Hepatocyte (in vitro differentiated cells): ENCODE data around the gene DPP9. TPM values are rescaled to one million over a fixed set of nuclear protein-coding genes. Genes with fewer than 3 reads are reported as not detected.
"Not testable (repeated sequence)": the region's sequence is repeated elsewhere in the genome, so short reads cannot be mapped to it uniquely, and the experiment has no call there.

Source experiments
- DNase-seq: peaks from one replicate; pipeline ENCODE4 v3.0.0-alpha.2; 2016; ENCODE audit warnings: low spot score
- H2AFZ ChIP-seq: fragments of 200-600 bp; sonication (generic); 2 replicates; pipeline ENCODE4 v1.6.0; 2016; ENCODE audit warnings: antibody characterized with exemption, mild to moderate bottlenecking
- H3K27ac ChIP-seq: fragments of 200-600 bp; sonication (generic); 2 replicates; pipeline ENCODE4 v1.5.1; 2016; ENCODE audit warnings: mild to moderate bottlenecking
- H3K27me3 ChIP-seq: fragments of 200-600 bp; sonication (generic); 2 replicates; pipeline ENCODE4 v1.6.1; 2016
- H3K36me3 ChIP-seq: fragments of 200-600 bp; sonication (generic); replicated peaks from 2 replicates; pipeline ENCODE4 v1.5.1; 2016; ENCODE audit warnings: low read depth; ENCODE audit not compliant: insufficient read depth
- H3K4me1 ChIP-seq: fragments of 200-600 bp; sonication (generic); 2 replicates; pipeline ENCODE4 v1.5.1; 2016; ENCODE audit warnings: mild to moderate bottlenecking, moderate library complexity; ENCODE audit not compliant: insufficient read depth
- H3K4me2 ChIP-seq: fragments of 200-600 bp; sonication (generic); 2 replicates; pipeline ENCODE4 v1.6.0; 2016
- H3K4me3 ChIP-seq: fragments of 200-600 bp; sonication (generic); 2 replicates; pipeline ENCODE4 v1.5.1; 2016; ENCODE audit warnings: mild to moderate bottlenecking
- H3K79me2 ChIP-seq: fragments of 200-600 bp; sonication (generic); 2 replicates; pipeline ENCODE4 v1.6.0; 2017; ENCODE audit warnings: mild to moderate bottlenecking
- H3K9me2 ChIP-seq: fragments of 200-600 bp; sonication (generic); replicated peaks from 2 replicates; pipeline ENCODE4 v1.6.0; 2017; ENCODE audit warnings: mild to moderate bottlenecking; ENCODE audit not compliant: insufficient read depth
- H3K9me3 ChIP-seq: fragments of 200-600 bp; sonication (generic); 2 replicates; pipeline ENCODE4 v1.5.1; 2016; ENCODE audit warnings: low read depth, mild to moderate bottlenecking
- H4K20me1 ChIP-seq: fragments of 200-600 bp; sonication (generic); 2 replicates; pipeline ENCODE4 v1.6.0; 2016; ENCODE audit warnings: mild to moderate bottlenecking; ENCODE audit not compliant: insufficient read depth, poor library complexity, severe bottlenecking
- CTCF ChIP-seq: fragments of 200-600 bp; sonication (generic); IDR thresholded peaks from 2 replicates; pipeline ENCODE4 v1.5.1; 2016; ENCODE audit warnings: antibody characterized with exemption, mild to moderate bottlenecking; ENCODE audit not compliant: poor library complexity
- EZH2 ChIP-seq: fragments of 200-600 bp; sonication (generic); IDR thresholded peaks from 2 replicates; pipeline ENCODE4 v1.6.1; 2016; ENCODE audit warnings: antibody characterized with exemption, mild to moderate bottlenecking, borderline replicate concordance
- EZH2phosphoT487 ChIP-seq: fragments of 200-600 bp; sonication (generic); IDR thresholded peaks from one replicate; pipeline ENCODE4 v1.6.1; 2018; ENCODE audit warnings: antibody characterized with exemption, mild to moderate bottlenecking, low read depth, moderate library complexity; ENCODE audit not compliant: unreplicated experiment, severe bottlenecking
- WGBS: methylation state at CpG from one replicate; pipeline ENCODE4 v1.1.6; 2016; ENCODE audit warnings: low lambda C conversion rate; ENCODE audit errors: missing lambda C conversion rate; 5-methylcytosine and 5-hydroxymethylcytosine counted together
- polyA plus RNA-seq: library from polyadenylated mRNA; unstranded; fragments of >200 nt; fragmentation: Nextera tagmentation; extraction: Ambion mirVana; gene quantifications from 2 replicates; pipeline ENCODE4 v1.2.1, GENCODE V29; 2016
- total RNA-seq: library from RNA; depleted of rRNA; stranded (reverse); fragments of >200 nt; gene quantifications from 2 replicates; pipeline ENCODE4 v1.2.3, GENCODE V29; 2014

The DPP9 gene
- total and polyA plus RNA-seq, 2 experiments from 2014 or later, result 27.6 to 32.7 TPM

GRCh38 chr19:4749870-4750590 is 26.4 kb upstream of the DPP9 start:
- H3K4me2 ChIP-seq, result no peak overlapping the region
- H3K36me3 ChIP-seq, result no peaks in the 10 kb centered on the region
- H3K9me2 ChIP-seq, result no peaks in the 10 kb centered on the region
- DNase-seq, result no peak
- H3K27me3 ChIP-seq, result no peaks in the 10 kb centered on the region
- WGBS, result 92% methylated on average over 17 of the region's 18 CpGs
- H3K27ac ChIP-seq, result no peak overlapping the region
- no peak overlapping the region for H2AFZ ChIP-seq
- no peak overlapping the region for H3K4me3 ChIP-seq
- no peak for TF ChIP-seq EZH2
- no peak for TF ChIP-seq EZH2phosphoT487
- no peak for TF ChIP-seq CTCF
- H3K9me3 ChIP-seq, result no peaks in the 10 kb centered on the region
- H4K20me1 ChIP-seq, result no peaks in the 10 kb centered on the region
- no peaks in the 10 kb centered on the region for H3K79me2 ChIP-seq
- no peaks in the 10 kb centered on the region for H3K4me1 ChIP-seq

- 83% methylated on average over 9 of the region's 9 CpGs for WGBS
Measured at GRCh38 chr19:4748589-4748988, 24.9 kb upstream of the DPP9 start.

GRCh38 chr19:4748185-4748584 is 24.5 kb upstream of the DPP9 start:
- Histone ChIP-seq H3K36me3 (no peaks in the 10 kb centered on the region), H3K27ac (no peak overlapping the region), H3K4me1 (no peaks in the 10 kb centered on the region), H4K20me1 (no peaks in the 10 kb centered on the region), H2AFZ (no peak overlapping the region), H3K4me3 (no peak overlapping the region), H3K9me2 (no peaks in the 10 kb centered on the region), H3K79me2 (no peaks in the 10 kb centered on the region), H3K27me3 (no peaks in the 10 kb centered on the region), H3K9me3 (no peaks in the 10 kb centered on the region), H3K4me2 (no peak overlapping the region)
- no peak for TF ChIP-seq EZH2
- no peak for TF ChIP-seq CTCF
- no peak for TF ChIP-seq EZH2phosphoT487
- no peak for DNase-seq
- 57% methylated on average over 11 of the region's 11 CpGs for WGBS

More at GRCh38 chr19:4748589-4748988, 24.9 kb upstream of the DPP9 start:
- H3K27ac ChIP-seq, result no peak overlapping the region
- no peaks in the 10 kb centered on the region for H4K20me1 ChIP-seq
- H3K36me3 ChIP-seq, result no peaks in the 10 kb centered on the region
- H2AFZ ChIP-seq, result no peak overlapping the region
- no peaks in the 10 kb centered on the region for H3K27me3 ChIP-seq
- no peak overlapping the region for H3K4me3 ChIP-seq
- no peak for DNase-seq
- H3K9me3 ChIP-seq, result no peaks in the 10 kb centered on the region
- H3K79me2 ChIP-seq, result no peaks in the 10 kb centered on the region
- no peaks in the 10 kb centered on the region for H3K9me2 ChIP-seq
- no peak overlapping the region for H3K4me2 ChIP-seq
- TF ChIP-seq EZH2 (no peak), EZH2phosphoT487 (no peak)
- no peaks in the 10 kb centered on the region for H3K4me1 ChIP-seq

GRCh38 chr19:4745986-4746385 is 22.3 kb upstream of the DPP9 start:
- no peaks in the 10 kb centered on the region for H3K9me3 ChIP-seq
- H3K4me3 ChIP-seq, result no peak overlapping the region
- no peak for DNase-seq
- no peaks in the 10 kb centered on the region for H3K9me2 ChIP-seq
- H3K4me1 ChIP-seq, result no peaks in the 10 kb centered on the region
- no peak overlapping the region for H3K27ac ChIP-seq
- 83% methylated on average over 8 of the region's 8 CpGs for whole genome bisulfite sequencing
- H3K36me3 ChIP-seq, result no peaks in the 10 kb centered on the region
- H4K20me1 ChIP-seq, result no peaks in the 10 kb centered on the region
- H3K79me2 ChIP-seq, result no peaks in the 10 kb centered on the region
- no peaks in the 10 kb centered on the region for H3K27me3 ChIP-seq
- TF ChIP-seq CTCF (no peak), EZH2phosphoT487 (no peak), EZH2 (no peak)
- H3K4me2 ChIP-seq, result no peak overlapping the region
- no peak overlapping the region for H2AFZ ChIP-seq

GRCh38 chr19:4745175-4745574 is 21.5 kb upstream of the DPP9 start:
- 91% methylated on average over 10 of the region's 10 CpGs for WGBS
- H3K79me2 ChIP-seq, H3K9me2 ChIP-seq, H3K9me3 ChIP-seq, H3K27ac ChIP-seq, H3K36me3 ChIP-seq, H3K4me3 ChIP-seq, H3K4me2 ChIP-seq, H2AFZ ChIP-seq, DNase-seq, H3K4me1 ChIP-seq, H4K20me1 ChIP-seq, H3K27me3 ChIP-seq: not testable (repeated sequence)
